ENCODE data around the gene ERCC1. TPM values are rescaled to one million over a fixed set of nuclear protein-coding genes. Genes with fewer than 3 reads are reported as not detected.

ERCC1 gene
- total and polyA plus RNA-seq, 2 of the 13 experiments (the other 11 are each of a cell fraction or from before 2014, with no cell fraction given) = 40.0 to 66.4 TPM

GRCh38 chr19:45443462-45444317 is 20.0 kb upstream of the ERCC1 start (continued):
- TF ChIP-seq HIC2 (CRISPR knock-in tag; IDR thresholded peaks at IDR 0.05; ENCODE audit: low read depth) (peak; percentile 59; the same call in 1 of the 2 replicates), CENPBD1 (CRISPR knock-in tag; IDR thresholded peaks at IDR 0.05; ENCODE audit: borderline replicate concordance, low read depth) (no peak), ZBTB34 (CRISPR knock-in tag; IDR thresholded peaks at IDR 0.05) (0 out of 2 replicates have a peak, but pooled peaks have one; percentile 27), REPIN1 (CRISPR knock-in tag; IDR thresholded peaks at IDR 0.05; ENCODE audit: borderline replicate concordance, low read depth) (peak; percentile 46; the same call in 1 of the 2 replicates), HMGXB4 (CRISPR knock-in tag; IDR thresholded peaks at IDR 0.05; ENCODE audit: borderline replicate concordance in 1 of 2, low read depth in 1 of 2) (peak in 1 of 2 experiments; percentile 74; a peak in 2 of 4 replicates), TCF7 (IDR thresholded peaks at IDR 0.05; ENCODE audit: low read depth) (peak; percentile 8; the same call in 1 of the 2 replicates), ATF1 (CRISPR knock-in tag; IDR thresholded peaks at IDR 0.05) (peak; percentile 82; the same call in 1 of the 2 replicates), SP2 (CRISPR knock-in tag; IDR thresholded peaks at IDR 0.05) (no peak), HDAC2 (CRISPR knock-in tag; IDR thresholded peaks at IDR 0.05) (peak; percentile 69), HNF4A (CRISPR knock-in tag; IDR thresholded peaks at IDR 0.05) (peak; percentile 50), PHF20 (CRISPR knock-in tag; IDR thresholded peaks at IDR 0.05) (0 out of 2 replicates have a peak, but pooled peaks have one; percentile 26), MEF2D (CRISPR knock-in tag; IDR thresholded peaks at IDR 0.05) (peak; percentile 72; the same call in 1 of the 2 replicates), BCL3 (CRISPR knock-in tag; IDR thresholded peaks at IDR 0.05) (peak; percentile 74), KDM5A (IDR thresholded peaks at IDR 0.05; ENCODE audit: borderline replicate concordance, low read length) (no peak), ELF1 (CRISPR knock-in tag; IDR thresholded peaks at IDR 0.05) (peak; percentile 70), ONECUT2 (CRISPR knock-in tag; IDR thresholded peaks at IDR 0.05) (no peak), MTF1 (CRISPR knock-in tag; IDR thresholded peaks at IDR 0.05) (no peak), ZNF652 (CRISPR knock-in tag; IDR thresholded peaks at IDR 0.05; ENCODE audit: borderline replicate concordance, low read depth) (no peak), RFX5 (IDR thresholded peaks at IDR 0.05; ENCODE audit: low read depth, low read length) (peak; percentile 70), TOPORS (CRISPR knock-in tag; IDR thresholded peaks at IDR 0.05) (no peak), ARNT2 (CRISPR knock-in tag; IDR thresholded peaks at IDR 0.05; ENCODE audit: low read depth) (peak; percentile 53; the same call in 1 of the 2 replicates), IRX3 (CRISPR knock-in tag; IDR thresholded peaks at IDR 0.05; ENCODE audit: borderline replicate concordance, low read depth) (no peak)
